GM12874 (cell line): ENCODE measurements around the gene PIK3R6.
A peak's percentile ranks its signal among the peaks of the same experiment; 100 is the strongest.

ENCODE experiments used
- TF ChIP-seq, protein P1 (sequence below): IDR thresholded peaks from 2 replicates; pipeline ENCODE4 v1.5.1; 2011; ENCODE audit warnings: low read depth, mild to moderate bottlenecking, control low read depth, low read length, moderate library complexity; ENCODE audit not compliant: insufficient read depth

The PIK3R6 gene

DNA sequence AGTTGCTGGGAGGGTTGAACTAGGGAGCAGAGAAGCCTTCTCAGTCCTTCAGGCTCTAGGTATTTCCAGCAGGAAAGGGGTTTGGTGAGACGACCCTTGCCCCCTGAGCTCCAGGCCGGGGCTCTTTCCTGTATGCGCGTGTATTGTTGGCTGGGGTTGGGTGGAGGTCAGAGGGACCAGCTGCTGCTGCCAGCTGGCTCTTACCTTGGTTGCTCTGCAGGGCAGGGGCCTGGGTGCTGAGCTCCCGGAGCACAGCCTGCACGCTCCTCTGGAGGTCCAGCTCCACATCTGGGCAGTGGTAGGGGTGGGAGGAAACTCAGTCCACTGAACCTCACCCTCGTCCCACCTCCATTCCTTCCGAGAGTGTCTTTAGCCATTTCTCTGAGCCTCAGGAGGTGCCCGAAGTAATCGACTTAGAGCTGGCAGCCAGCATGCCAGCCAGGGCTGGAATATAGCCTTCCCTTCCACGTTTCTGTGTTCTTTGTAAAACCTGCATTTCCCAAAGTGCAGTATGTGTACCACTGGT, 28.0 kb downstream of the PIK3R6 start:
- TF ChIP-seq, protein P1, sequence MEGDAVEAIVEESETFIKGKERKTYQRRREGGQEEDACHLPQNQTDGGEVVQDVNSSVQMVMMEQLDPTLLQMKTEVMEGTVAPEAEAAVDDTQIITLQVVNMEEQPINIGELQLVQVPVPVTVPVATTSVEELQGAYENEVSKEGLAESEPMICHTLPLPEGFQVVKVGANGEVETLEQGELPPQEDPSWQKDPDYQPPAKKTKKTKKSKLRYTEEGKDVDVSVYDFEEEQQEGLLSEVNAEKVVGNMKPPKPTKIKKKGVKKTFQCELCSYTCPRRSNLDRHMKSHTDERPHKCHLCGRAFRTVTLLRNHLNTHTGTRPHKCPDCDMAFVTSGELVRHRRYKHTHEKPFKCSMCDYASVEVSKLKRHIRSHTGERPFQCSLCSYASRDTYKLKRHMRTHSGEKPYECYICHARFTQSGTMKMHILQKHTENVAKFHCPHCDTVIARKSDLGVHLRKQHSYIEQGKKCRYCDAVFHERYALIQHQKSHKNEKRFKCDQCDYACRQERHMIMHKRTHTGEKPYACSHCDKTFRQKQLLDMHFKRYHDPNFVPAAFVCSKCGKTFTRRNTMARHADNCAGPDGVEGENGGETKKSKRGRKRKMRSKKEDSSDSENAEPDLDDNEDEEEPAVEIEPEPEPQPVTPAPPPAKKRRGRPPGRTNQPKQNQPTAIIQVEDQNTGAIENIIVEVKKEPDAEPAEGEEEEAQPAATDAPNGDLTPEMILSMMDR, result no peak

DNA sequence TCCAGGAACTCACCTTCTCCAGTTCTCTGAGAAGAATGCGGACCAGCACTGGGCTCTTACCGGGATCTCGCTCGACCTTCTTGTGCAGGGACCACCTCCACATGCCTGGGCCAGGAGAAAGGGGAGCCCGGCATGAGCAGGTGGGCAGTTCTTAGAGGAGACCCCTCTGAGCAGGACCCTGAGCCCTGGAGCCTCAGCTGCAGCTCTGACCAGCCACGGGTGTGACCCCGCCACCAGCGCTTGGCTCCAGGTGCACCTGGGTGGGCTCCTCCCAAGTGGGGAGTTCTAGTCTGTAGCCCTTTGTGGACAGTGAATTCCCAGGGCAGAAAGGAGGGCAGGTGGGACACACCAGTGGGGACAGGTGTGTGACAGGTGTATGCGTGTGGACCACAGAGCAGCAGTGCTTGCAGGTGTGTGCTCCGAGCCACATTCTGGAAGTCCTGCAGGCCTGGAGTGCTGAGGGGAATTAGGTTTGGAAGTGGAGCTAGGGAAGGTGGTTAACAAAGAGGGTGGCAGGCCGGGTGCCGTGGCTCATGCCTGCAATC, 28.9 kb downstream of the PIK3R6 start:
- TF ChIP-seq, protein P1, result no peak

DNA sequence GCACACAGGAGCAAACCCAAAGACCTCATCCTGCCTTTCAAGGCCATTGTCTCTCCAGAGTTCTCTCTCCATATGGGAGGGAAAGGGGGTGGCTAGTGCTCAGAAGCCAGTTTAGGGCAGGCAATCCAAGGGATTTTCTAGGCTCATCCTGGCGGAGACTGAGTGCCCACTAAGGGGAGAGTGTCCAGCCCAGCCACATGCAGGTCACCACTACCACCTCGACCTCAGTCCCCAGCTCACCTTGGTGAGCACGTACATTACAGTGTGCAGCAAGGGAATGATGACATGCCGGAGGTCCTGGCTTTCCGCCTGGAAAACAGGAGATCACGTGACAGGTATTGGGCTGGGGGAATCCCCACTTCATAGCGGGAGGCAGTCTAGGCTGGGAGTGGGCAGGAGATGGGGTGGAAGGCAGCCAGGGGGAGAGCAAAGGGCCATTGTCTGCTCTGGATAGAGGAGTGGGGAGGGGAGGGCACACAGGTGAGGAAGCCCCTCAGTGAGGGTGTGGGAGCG, 29.9 kb downstream of the PIK3R6 start:
- TF ChIP-seq, protein P1, result no peak

DNA sequence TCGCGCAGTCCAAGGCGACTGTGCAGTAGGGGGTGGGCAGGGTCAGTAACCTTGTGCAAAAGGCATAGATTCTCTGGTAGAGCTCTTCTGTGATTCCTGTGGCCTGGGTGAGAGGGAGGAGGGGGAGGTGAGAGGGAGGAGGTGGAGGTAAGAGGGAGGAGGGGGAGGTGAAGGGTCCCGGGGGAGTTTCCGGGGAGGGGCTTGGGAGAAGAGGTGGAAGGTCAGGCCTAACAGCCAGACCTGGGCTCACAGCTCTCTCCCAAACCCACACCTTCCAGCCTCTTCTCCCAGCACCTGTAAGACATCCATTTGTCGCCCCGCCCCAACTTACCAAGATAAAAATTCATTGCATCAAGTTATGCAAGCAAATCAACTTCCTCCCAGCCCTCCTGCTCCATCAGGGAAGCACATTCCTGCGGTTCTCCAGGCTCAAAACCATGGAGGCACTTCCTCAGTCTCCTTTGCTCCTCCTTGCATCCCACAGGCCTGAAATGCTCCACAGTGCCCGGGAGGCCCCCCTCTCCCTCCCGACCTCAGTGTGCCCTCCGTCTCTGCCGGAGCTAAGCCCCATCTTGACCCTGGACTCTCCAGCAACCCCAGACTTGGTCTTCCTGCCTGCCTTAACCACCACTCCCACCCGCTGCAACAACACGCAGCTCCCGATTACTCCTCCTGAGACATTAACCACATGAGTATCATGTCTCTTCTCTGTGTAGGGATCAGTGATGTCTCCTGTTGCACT, 30.5 kb downstream of the PIK3R6 start:
- TF ChIP-seq, protein P1, result no peak

DNA sequence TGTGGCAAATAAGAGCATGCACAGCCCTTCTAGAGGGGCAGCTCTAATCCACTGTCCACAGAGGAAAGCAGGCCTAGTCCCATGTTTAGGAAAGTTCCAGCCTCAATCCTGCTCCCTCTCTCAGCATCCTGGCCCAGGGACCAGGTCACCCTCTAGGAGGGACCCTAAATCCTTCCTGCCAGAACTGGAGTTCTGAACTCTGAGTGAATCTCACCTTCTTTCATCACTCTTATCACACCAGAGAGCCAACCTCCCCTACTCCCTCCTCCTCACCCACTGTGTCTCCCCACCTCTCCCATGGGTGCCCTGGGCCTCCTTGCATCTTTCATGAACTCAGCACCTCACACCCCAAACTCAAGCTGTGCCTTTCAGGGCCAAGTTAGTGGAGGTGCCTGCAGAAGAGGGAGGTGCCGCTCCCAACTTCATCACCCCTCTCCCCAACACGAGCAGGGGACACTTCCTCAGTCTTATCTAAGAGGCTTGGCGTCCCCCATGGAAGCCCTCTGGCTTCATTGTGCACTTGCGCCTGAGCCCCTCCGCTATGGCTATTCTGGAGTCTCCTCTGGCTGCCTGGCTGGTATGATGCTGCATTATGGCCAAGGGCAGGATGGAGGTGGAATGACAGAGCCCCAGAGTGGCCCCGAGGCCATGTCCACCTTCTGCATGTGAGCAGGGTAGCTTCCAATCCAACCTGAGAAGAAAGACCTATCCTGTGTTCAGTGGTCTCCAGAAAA, 31.7 kb downstream of the PIK3R6 start:
- TF ChIP-seq, protein P1, result no peak

DNA sequence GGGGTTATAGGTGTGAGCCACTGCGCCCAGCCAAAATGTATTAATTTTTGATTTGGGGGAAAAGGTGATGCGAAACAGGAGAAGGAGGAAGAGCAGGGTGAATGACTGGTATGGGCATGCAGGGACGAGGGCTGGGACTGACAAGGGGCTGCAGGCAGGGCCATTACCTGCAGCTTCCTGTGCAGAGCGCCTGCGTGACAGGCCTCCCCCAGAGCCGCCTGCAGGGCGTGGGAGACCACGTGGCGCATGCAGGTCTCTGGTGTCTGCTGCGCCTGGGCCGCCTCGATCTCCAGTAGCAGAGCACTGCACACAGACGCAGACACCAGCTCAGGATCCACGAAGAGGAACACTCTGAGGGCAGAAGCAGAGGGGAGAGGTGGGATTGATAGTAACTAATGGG, 32.4 kb downstream of the PIK3R6 start:
- TF ChIP-seq, protein P1, result no peak

DNA sequence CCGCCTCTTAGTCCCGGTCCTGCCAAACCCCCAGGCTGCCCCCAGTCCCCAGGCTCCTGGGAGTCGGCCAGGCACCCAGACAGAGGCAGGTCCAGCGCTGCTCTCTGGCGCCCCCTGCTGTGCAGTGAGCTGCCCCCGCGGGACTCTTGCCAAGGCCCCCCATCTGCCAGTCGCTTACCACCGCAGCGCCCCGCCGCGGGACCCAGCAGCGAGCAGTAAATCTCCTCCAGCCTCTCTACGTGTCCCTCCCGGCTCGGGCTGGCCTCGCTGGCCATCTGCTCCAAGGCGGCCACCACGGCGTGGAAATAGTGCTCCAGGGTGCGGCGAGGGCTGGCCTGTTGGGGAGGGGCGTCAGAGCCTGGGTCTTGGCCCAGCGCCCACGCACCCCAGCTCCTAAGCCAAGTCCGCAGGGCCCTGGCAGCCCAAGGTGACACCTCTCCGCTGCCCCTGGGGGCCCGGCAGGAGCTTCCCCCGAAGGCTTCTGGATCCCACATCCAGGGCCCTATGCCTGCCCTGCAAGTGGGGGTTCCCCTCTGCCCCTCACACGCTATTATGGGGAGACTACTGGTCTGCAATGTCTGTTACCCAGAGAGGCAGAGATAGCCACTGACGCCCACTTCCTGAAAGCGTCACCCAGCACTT, 34.6 kb downstream of the PIK3R6 start:
- TF ChIP-seq, protein P1, result peak; percentile 83
